ENCODE results near the gene TBX21. TPM values are rescaled to one million over a fixed set of nuclear protein-coding genes. Genes with fewer than 3 reads are reported as not detected.

Gene TBX21
- total and polyA plus RNA-seq, 10 of the 15 experiments (the other 5 are each of a cell fraction or from before 2014, with no cell fraction given) = 0.63 to 9.6 (median 5.0) TPM

DNA sequence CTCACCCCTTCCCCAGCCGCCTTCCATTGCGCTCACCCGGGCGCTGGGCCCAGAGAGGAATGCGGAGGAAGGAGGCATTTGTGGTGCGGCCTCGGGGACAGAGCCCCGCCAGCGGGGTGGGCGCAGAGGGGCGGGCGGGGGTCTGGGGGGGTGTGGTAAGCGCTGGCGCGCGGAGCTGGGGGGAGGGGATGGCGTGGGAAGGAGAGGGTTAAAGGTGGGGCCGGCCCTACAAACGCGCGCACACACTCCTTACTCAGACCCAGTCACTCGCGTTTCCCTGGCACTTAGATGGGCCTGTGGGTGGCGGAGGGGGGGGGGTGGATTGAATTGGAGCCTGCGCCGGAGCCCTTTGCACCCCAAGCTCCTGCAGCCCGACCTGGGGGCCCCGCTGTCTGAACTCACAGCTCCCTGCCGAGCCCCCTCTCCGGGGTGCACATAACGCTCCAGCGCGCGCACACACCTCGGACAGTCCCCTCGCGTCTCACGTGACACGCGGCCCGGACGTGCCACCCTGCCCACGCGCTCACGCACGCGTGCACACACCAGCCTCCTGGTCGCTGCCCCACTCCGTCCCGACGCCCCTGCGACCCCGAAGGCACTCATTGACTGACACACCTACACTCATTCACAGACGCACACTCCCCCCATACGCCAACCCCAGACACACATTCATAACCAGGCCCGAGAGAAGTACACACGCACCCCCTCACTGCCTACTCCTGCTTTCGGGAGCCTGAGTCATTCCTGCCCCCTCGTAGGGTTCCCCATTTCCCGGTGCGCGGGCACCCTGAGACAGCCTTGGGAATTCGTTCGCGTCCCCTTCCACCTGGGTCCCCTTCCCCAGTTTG lies 38.2 kb upstream of the TBX21 start (continued):
- TF ChIP-seq RUNX3 (IDR thresholded peaks at IDR 0.05; ENCODE audit: low read length) = no peak
- TF ChIP-seq MYB (IDR thresholded peaks at IDR 0.05; ENCODE audit: borderline replicate concordance, low read depth, low read length) = no peak
- TF ChIP-seq RAD51 (IDR thresholded peaks at IDR 0.05) = peak; percentile 76
- TF ChIP-seq TAF1 (IDR thresholded peaks at IDR 0.05; ENCODE audit: borderline replicate concordance, low read depth, low read length) = no peak
- TF ChIP-seq, protein P1, sequence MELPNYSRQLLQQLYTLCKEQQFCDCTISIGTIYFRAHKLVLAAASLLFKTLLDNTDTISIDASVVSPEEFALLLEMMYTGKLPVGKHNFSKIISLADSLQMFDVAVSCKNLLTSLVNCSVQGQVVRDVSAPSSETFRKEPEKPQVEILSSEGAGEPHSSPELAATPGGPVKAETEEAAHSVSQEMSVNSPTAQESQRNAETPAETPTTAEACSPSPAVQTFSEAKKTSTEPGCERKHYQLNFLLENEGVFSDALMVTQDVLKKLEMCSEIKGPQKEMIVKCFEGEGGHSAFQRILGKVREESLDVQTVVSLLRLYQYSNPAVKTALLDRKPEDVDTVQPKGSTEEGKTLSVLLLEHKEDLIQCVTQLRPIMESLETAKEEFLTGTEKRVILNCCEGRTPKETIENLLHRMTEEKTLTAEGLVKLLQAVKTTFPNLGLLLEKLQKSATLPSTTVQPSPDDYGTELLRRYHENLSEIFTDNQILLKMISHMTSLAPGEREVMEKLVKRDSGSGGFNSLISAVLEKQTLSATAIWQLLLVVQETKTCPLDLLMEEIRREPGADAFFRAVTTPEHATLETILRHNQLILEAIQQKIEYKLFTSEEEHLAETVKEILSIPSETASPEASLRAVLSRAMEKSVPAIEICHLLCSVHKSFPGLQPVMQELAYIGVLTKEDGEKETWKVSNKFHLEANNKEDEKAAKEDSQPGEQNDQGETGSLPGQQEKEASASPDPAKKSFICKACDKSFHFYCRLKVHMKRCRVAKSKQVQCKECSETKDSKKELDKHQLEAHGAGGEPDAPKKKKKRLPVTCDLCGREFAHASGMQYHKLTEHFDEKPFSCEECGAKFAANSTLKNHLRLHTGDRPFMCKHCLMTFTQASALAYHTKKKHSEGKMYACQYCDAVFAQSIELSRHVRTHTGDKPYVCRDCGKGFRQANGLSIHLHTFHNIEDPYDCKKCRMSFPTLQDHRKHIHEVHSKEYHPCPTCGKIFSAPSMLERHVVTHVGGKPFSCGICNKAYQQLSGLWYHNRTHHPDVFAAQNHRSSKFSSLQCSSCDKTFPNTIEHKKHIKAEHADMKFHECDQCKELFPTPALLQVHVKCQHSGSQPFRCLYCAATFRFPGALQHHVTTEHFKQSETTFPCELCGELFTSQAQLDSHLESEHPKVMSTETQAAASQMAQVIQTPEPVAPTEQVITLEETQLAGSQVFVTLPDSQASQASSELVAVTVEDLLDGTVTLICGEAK (IDR thresholded peaks at IDR 0.05; ENCODE audit: borderline replicate concordance) = no peak
- TF ChIP-seq WRNIP1 (IDR thresholded peaks at IDR 0.05; ENCODE audit: borderline replicate concordance, low read depth, low read length) = no peak
- no peak for TF ChIP-seq BRCA1 (IDR thresholded peaks at IDR 0.05; ENCODE audit: low read depth, low read length)
- peak; percentile 25; the same call in 1 of the 2 replicates for TF ChIP-seq NR2F1 (conservative IDR thresholded peaks at IDR 0.05)
- no peak for TF ChIP-seq EP300 (IDR thresholded peaks at IDR 0.05; ENCODE audit: borderline replicate concordance in 1 of 2, control insufficient read depth in 1 of 2, low read depth in 2 of 2, low read length in 2 of 2)
- TF ChIP-seq NR2C1 (IDR thresholded peaks at IDR 0.05) = no peak
- TF ChIP-seq RELA (IDR thresholded peaks at IDR 0.05; ENCODE audit: borderline replicate concordance, partially characterized antibody) = no peak
- TF ChIP-seq, protein P2, sequence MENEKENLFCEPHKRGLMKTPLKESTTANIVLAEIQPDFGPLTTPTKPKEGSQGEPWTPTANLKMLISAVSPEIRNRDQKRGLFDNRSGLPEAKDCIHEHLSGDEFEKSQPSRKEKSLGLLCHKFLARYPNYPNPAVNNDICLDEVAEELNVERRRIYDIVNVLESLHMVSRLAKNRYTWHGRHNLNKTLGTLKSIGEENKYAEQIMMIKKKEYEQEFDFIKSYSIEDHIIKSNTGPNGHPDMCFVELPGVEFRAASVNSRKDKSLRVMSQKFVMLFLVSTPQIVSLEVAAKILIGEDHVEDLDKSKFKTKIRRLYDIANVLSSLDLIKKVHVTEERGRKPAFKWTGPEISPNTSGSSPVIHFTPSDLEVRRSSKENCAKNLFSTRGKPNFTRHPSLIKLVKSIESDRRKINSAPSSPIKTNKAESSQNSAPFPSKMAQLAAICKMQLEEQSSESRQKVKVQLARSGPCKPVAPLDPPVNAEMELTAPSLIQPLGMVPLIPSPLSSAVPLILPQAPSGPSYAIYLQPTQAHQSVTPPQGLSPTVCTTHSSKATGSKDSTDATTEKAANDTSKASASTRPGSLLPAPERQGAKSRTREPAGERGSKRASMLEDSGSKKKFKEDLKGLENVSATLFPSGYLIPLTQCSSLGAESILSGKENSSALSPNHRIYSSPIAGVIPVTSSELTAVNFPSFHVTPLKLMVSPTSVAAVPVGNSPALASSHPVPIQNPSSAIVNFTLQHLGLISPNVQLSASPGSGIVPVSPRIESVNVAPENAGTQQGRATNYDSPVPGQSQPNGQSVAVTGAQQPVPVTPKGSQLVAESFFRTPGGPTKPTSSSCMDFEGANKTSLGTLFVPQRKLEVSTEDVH (IDR thresholded peaks at IDR 0.05; ENCODE audit: low read depth, partially characterized antibody) = no peak
- TF ChIP-seq TCF12 (IDR thresholded peaks at IDR 0.05; ENCODE audit: low read depth, low read length) = no peak
- TF ChIP-seq RFX5 (IDR thresholded peaks at IDR 0.05; ENCODE audit: low read depth, low read length) = no peak
- no peak for TF ChIP-seq ZNF217 (IDR thresholded peaks at IDR 0.05)
- TF ChIP-seq NRF1 (conservative IDR thresholded peaks at IDR 0.05; ENCODE audit: low read depth, low read length) = no peak
- TF ChIP-seq ATF7 (IDR thresholded peaks at IDR 0.05; ENCODE audit: low read depth) = 0 out of 2 replicates have a peak, but pooled peaks have one; percentile 26
- no peak for TF ChIP-seq STAT3 (IDR thresholded peaks at IDR 0.05; ENCODE audit: low read depth, low read length)
- peak; percentile 24 for TF ChIP-seq MYC (IDR thresholded peaks at IDR 0.05; ENCODE audit: insufficient read depth, insufficient read length, insufficient replicate concordance, low read length, severe bottlenecking)
- no peak for TF ChIP-seq CHD2 (IDR thresholded peaks at IDR 0.05; ENCODE audit: borderline replicate concordance, low read depth, low read length)
- TF ChIP-seq, protein P3, sequence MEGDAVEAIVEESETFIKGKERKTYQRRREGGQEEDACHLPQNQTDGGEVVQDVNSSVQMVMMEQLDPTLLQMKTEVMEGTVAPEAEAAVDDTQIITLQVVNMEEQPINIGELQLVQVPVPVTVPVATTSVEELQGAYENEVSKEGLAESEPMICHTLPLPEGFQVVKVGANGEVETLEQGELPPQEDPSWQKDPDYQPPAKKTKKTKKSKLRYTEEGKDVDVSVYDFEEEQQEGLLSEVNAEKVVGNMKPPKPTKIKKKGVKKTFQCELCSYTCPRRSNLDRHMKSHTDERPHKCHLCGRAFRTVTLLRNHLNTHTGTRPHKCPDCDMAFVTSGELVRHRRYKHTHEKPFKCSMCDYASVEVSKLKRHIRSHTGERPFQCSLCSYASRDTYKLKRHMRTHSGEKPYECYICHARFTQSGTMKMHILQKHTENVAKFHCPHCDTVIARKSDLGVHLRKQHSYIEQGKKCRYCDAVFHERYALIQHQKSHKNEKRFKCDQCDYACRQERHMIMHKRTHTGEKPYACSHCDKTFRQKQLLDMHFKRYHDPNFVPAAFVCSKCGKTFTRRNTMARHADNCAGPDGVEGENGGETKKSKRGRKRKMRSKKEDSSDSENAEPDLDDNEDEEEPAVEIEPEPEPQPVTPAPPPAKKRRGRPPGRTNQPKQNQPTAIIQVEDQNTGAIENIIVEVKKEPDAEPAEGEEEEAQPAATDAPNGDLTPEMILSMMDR (IDR thresholded peaks at IDR 0.05 in 2 of 3, conservative IDR thresholded peaks at IDR 0.05 in 1 of 3; ENCODE audit: control insufficient read depth in 2 of 3, extremely low read depth in 1 of 3, insufficient read depth in 1 of 3, low read depth in 3 of 3, low read length in 3 of 3) = no peak

All from GM12878 (cell line).